HepG2 (cell line): ENCODE data around the gene RASGRF1. TPM values are rescaled to one million over a fixed set of nuclear protein-coding genes. Genes with fewer than 3 reads are reported as not detected.

Experiments used
- AKAP8 ChIP-seq: sonication (generic); formaldehyde crosslinking; IDR thresholded peaks from 2 replicates; pipeline ENCODE4 v1.5.1; 2020; ENCODE audit warnings: mild to moderate bottlenecking, missing genetic modification reagents
- JARID2 ChIP-seq: sonication (generic); formaldehyde crosslinking; IDR thresholded peaks from 2 replicates; pipeline ENCODE4 v1.8.1; 2023; ENCODE audit warnings: missing genetic modification reagents, inconsistent platforms; ENCODE audit not compliant: insufficient replicate concordance
- KLF16 ChIP-seq, 2 experiments: sonication (generic) in 1 of 2; formaldehyde crosslinking in 1 of 2; IDR thresholded peaks; 2 replicates each; pipeline versions ENCODE4 v1.6.1 to v1.8.0; 2016 to 2023; ENCODE audit warnings: missing genetic modification reagents in 2 of 2, missing compliant biosample characterization in 1 of 2
- MXI1 ChIP-seq: IDR thresholded peaks from 3 replicates; pipeline ENCODE4 v1.6.1; 2012; ENCODE audit warnings: low read depth, low read length, inconsistent platforms, borderline replicate concordance
- NAIF1 ChIP-seq: sonication (generic); formaldehyde crosslinking; IDR thresholded peaks from 2 replicates; pipeline ENCODE4 v1.5.0; 2020; ENCODE audit warnings: mild to moderate bottlenecking, missing genetic modification reagents, borderline replicate concordance
- NFIC ChIP-seq: IDR thresholded peaks from 2 replicates; pipeline ENCODE4 v1.6.1; 2012; ENCODE audit warnings: mild to moderate bottlenecking, low read length, inconsistent platforms
- PCBP1 ChIP-seq: fragments of 200-400 bp; formaldehyde crosslinking; IDR thresholded peaks from 2 replicates; pipeline ENCODE4 v1.6.1; 2017; ENCODE audit warnings: mild to moderate bottlenecking, low read depth, low read length, borderline replicate concordance
- POLR2AphosphoS2 ChIP-seq: IDR thresholded peaks from 2 replicates; pipeline ENCODE4 v1.6.1; 2011; ENCODE audit warnings: low read depth, low read length, improper control_type of control experiment
- RNF2 ChIP-seq: fragments of 450-650 bp; conservative IDR thresholded peaks from 2 replicates; pipeline ENCODE4 v1.6.1; 2016; ENCODE audit warnings: low read depth
- TBX2 ChIP-seq: sonication (generic); formaldehyde crosslinking; IDR thresholded peaks from 2 replicates; pipeline ENCODE4 v1.5.0; 2020; ENCODE audit warnings: missing genetic modification reagents, mild to moderate bottlenecking, borderline replicate concordance
- XRCC5 ChIP-seq: fragments of 200-400 bp; formaldehyde crosslinking; optimal IDR thresholded peaks from 2 replicates; pipeline ENCODE3; 2017; ENCODE audit warnings: mild to moderate bottlenecking, low read length
- ZNF263 ChIP-seq: sonication (generic); formaldehyde crosslinking; IDR thresholded peaks from 2 replicates; pipeline ENCODE4 v1.4.0; 2020; ENCODE audit warnings: missing genetic modification reagents
- ZNF782 ChIP-seq: sonication (generic); formaldehyde crosslinking; IDR thresholded peaks from 2 replicates; pipeline ENCODE4 v1.4.0; 2020; ENCODE audit warnings: missing genetic modification reagents, mild to moderate bottlenecking, borderline replicate concordance
- polyA plus RNA-seq, 8 experiments: library from polyadenylated mRNA; depleted of rRNA in 3 of 8; stranded (reverse) in 7 of 8; unstranded in 1 of 8; fragments of >200 nt; fragmentation: Illumina TruSeq in 4 of 8; extraction: Trizol in 4 of 8; gene quantifications; 2 replicates each; pipeline versions ENCODE4 v1.2.1 to v1.2.3, GENCODE V29; 2011 to 2016; ENCODE audit warnings: low read depth in 4 of 8, missing spikeins in 1 of 8, mixed read lengths in 1 of 8; ENCODE audit not compliant: insufficient read depth in 1 of 8
- total RNA-seq, 5 experiments: library from RNA; depleted of rRNA; stranded (reverse); fragments of >200 nt; fragmentation: Illumina TruSeq; extraction: Trizol; gene quantifications; 2 replicates each; pipeline ENCODE4 v1.2.3, GENCODE V29; 2016; ENCODE audit warnings: low read depth in 1 of 5
- TF ChIP-seq, protein P1 (sequence below): sonication (generic); formaldehyde crosslinking; IDR thresholded peaks from 2 replicates; pipeline ENCODE4 v1.4.0; 2020; ENCODE audit warnings: low read depth, mild to moderate bottlenecking, missing genetic modification reagents
- TF ChIP-seq, protein P2 (sequence below): sonication (generic); formaldehyde crosslinking; IDR thresholded peaks from 2 replicates; pipeline ENCODE4 v1.4.0; 2020; ENCODE audit warnings: mild to moderate bottlenecking, missing genetic modification reagents
- TF ChIP-seq, protein P3 (sequence below): sonication (generic); formaldehyde crosslinking; IDR thresholded peaks from 2 replicates; pipeline ENCODE4 v1.8.1; 2023; ENCODE audit warnings: mild to moderate bottlenecking, missing genetic modification reagents, borderline replicate concordance
- TF ChIP-seq, protein P4 (sequence below): sonication (generic); formaldehyde crosslinking; IDR thresholded peaks from 2 replicates; pipeline ENCODE4 v1.4.0; 2020; ENCODE audit warnings: missing genetic modification reagents
- TF ChIP-seq, protein P5 (sequence below): sonication (generic); formaldehyde crosslinking; IDR thresholded peaks from 2 replicates; pipeline ENCODE4 v1.4.0; 2020; ENCODE audit warnings: mild to moderate bottlenecking, missing genetic modification reagents, borderline replicate concordance
- TF ChIP-seq, protein P6 (sequence below): sonication (generic); formaldehyde crosslinking; conservative IDR thresholded peaks from 2 replicates; pipeline ENCODE4 v1.4.0; 2020; ENCODE audit warnings: missing genetic modification reagents

Gene RASGRF1
- total and polyA plus RNA-seq, 2 of the 13 experiments (the other 11 are each of a cell fraction or from before 2014, with no cell fraction given), result 0.55 to 3.0 TPM

DNA sequence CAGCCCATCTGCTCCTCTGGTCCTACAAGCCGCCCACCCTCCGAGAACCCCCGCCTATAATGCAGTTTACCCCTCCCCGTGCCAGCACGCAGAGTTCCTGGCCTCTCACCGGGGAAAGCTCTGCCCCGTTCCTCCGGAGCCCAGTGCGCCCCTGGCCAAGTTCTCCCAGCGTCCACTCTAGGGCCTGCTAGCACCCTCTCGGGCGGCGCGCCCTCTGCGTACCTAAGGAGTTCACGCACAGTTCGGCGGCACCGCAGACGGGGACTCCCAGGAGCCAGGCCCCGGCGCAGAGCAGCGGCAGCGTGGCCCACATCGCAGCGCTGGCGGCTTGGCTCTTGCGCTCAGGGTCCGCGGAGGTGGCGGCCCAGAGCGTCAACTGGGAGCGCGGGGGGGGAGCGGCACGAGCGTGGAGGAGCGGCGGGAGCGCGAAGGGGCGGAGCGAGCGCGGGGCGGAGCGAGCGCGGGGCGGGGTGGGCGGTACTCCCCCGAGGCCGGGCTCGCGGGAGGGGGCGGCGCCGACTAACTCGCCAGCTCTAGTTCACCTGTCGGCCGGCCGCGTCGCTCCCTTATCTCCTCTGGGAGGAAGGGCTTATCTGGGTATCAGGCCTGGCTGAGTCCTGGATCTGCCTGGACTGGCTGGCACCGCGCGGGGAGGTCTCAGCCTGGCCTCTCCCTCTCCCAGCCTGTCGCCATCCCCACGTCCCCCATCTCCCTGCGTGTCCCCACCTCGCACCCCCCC lies 145.7 kb downstream of the RASGRF1 start, which contains the start of gene CTSH (continued):
- TF ChIP-seq, protein P1, sequence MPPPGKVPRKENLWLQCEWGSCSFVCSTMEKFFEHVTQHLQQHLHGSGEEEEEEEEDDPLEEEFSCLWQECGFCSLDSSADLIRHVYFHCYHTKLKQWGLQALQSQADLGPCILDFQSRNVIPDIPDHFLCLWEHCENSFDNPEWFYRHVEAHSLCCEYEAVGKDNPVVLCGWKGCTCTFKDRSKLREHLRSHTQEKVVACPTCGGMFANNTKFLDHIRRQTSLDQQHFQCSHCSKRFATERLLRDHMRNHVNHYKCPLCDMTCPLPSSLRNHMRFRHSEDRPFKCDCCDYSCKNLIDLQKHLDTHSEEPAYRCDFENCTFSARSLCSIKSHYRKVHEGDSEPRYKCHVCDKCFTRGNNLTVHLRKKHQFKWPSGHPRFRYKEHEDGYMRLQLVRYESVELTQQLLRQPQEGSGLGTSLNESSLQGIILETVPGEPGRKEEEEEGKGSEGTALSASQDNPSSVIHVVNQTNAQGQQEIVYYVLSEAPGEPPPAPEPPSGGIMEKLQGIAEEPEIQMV (CRISPR knock-in tag), result peak; percentile 88
- TF ChIP-seq, protein P2, sequence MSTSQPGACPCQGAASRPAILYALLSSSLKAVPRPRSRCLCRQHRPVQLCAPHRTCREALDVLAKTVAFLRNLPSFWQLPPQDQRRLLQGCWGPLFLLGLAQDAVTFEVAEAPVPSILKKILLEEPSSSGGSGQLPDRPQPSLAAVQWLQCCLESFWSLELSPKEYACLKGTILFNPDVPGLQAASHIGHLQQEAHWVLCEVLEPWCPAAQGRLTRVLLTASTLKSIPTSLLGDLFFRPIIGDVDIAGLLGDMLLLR, result peak; percentile 84; the same call in 1 of the 2 replicates
- TF ChIP-seq ZNF782, result peak; percentile 71; the same call in 1 of the 2 replicates
- peak; percentile 68; the same call in 1 of the 2 replicates for TF ChIP-seq NAIF1 (CRISPR knock-in tag)
- TF ChIP-seq XRCC5, result peak; percentile 70
- TF ChIP-seq KLF16 (CRISPR knock-in tag; IDR thresholded peaks at IDR 0.05), result peak in 1 of 2 experiments; percentile 74; a peak in 2 of 4 replicates
- peak; percentile 76; the same call in 1 of the 2 replicates for TF ChIP-seq TBX2 (CRISPR knock-in tag)
- peak; percentile 23 for TF ChIP-seq JARID2 (CRISPR knock-in tag)
- TF ChIP-seq NFIC, result no peak
- TF ChIP-seq ZNF263 (CRISPR knock-in tag), result peak; percentile 74
- no peak for TF ChIP-seq PCBP1
- TF ChIP-seq, protein P3, sequence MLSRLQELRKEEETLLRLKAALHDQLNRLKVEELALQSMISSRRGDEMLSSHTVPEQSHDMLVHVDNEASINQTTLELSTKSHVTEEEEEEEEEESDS (CRISPR knock-in tag), result peak; percentile 52; the same call in 1 of the 2 replicates
- TF ChIP-seq, protein P4, sequence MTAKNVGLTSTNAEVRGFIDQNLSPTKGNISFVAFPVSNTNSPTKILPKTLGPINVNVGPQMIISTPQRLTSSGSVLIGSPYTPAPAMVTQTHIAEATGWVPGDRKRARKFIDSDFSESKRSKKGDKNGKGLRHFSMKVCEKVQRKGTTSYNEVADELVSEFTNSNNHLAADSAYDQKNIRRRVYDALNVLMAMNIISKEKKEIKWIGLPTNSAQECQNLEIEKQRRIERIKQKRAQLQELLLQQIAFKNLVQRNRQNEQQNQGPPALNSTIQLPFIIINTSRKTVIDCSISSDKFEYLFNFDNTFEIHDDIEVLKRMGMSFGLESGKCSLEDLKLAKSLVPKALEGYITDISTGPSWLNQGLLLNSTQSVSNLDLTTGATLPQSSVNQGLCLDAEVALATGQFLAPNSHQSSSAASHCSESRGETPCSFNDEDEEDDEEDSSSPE (CRISPR knock-in tag), result peak; percentile 88
- TF ChIP-seq MXI1, result peak; percentile 52; the same call in 1 of the 3 replicates
- no peak for TF ChIP-seq POLR2AphosphoS2
- TF ChIP-seq, protein P5, sequence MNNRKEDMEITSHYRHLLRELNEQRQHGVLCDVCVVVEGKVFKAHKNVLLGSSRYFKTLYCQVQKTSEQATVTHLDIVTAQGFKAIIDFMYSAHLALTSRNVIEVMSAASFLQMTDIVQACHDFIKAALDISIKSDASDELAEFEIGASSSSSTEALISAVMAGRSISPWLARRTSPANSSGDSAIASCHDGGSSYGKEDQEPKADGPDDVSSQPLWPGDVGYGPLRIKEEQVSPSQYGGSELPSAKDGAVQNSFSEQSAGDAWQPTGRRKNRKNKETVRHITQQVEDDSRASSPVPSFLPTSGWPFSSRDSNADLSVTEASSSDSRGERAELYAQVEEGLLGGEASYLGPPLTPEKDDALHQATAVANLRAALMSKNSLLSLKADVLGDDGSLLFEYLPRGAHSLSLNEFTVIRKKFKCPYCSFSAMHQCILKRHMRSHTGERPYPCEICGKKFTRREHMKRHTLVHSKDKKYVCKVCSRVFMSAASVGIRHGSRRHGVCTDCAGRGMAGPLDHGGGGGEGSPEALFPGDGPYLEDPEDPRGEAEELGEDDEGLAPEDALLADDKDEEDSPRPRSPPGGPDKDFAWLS (CRISPR knock-in tag), result no peak
- TF ChIP-seq, protein P6, sequence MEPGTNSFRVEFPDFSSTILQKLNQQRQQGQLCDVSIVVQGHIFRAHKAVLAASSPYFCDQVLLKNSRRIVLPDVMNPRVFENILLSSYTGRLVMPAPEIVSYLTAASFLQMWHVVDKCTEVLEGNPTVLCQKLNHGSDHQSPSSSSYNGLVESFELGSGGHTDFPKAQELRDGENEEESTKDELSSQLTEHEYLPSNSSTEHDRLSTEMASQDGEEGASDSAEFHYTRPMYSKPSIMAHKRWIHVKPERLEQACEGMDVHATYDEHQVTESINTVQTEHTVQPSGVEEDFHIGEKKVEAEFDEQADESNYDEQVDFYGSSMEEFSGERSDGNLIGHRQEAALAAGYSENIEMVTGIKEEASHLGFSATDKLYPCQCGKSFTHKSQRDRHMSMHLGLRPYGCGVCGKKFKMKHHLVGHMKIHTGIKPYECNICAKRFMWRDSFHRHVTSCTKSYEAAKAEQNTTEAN (CRISPR knock-in tag), result peak; percentile 56; the same call in 1 of the 2 replicates
- TF ChIP-seq RNF2, result peak; percentile 90
- 0 out of 2 replicates have a peak, but pooled peaks have one; percentile 45 for TF ChIP-seq AKAP8 (CRISPR knock-in tag)
